ENCODE results near the gene IL22RA1.

IL22RA1 gene

DNA sequence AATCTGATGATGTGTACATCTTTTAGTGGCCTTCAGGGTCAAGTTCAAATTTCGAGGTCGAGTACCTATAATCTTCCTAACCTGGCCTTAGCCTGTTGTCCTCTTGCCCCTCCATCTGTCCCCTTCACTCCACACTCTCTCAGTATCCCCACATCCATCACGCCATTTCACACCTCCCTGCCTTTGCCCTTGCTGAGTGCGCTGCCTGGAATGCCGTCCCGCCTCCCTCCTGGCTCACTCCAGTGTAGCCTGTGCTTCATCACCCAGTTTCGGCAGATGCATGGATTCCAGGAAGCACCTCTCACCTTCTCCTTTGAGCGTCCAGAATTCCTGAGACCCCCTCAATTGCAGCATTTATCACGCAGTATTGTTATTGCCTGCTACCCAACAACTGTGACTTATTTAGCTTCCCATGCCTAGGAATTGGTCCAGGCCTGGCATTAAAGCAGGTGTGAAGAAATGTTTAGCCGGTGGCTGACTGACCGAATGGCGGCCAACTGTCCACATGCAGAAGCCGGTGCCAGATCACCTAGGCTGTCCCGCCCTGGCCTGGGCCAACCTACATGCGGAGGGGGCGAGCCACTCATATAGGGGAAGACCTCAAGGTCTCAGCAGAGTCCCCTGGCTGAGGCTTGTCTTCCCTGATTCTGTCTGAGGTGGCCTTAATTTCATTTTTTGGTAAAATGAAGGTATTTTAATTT, 65.5 kb downstream of the IL22RA1 start:
- H3K4me3 ChIP-seq (replicated peaks; ENCODE audit: low read depth, low read length) = no peak overlapping the region
- TF ChIP-seq, protein P1, sequence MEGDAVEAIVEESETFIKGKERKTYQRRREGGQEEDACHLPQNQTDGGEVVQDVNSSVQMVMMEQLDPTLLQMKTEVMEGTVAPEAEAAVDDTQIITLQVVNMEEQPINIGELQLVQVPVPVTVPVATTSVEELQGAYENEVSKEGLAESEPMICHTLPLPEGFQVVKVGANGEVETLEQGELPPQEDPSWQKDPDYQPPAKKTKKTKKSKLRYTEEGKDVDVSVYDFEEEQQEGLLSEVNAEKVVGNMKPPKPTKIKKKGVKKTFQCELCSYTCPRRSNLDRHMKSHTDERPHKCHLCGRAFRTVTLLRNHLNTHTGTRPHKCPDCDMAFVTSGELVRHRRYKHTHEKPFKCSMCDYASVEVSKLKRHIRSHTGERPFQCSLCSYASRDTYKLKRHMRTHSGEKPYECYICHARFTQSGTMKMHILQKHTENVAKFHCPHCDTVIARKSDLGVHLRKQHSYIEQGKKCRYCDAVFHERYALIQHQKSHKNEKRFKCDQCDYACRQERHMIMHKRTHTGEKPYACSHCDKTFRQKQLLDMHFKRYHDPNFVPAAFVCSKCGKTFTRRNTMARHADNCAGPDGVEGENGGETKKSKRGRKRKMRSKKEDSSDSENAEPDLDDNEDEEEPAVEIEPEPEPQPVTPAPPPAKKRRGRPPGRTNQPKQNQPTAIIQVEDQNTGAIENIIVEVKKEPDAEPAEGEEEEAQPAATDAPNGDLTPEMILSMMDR (IDR thresholded peaks at IDR 0.05; ENCODE audit: low read length, missing control alignments) = no peak
- DNase-seq (ENCODE audit: low read depth) = no peak

DNA sequence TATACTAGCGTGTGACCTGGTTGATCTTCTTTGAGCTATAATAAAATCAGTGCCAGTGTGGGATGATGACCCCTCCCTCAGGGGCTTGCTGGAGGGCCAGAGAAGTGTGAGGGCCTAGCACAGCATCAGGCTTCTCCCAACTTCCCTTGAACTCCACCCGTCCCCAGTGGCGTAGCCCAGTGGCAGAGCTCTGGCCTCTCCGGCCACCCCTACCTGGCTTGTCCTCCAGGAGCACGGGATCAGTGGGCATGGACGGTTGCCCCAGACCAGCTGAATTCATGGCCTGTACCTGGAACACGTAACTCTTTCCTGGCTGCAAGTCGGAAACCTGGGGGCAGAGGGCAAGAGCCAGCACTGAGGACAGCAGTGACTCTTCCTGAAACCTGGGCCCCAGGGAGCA, 67.0 kb downstream of the IL22RA1 start:
- TF ChIP-seq, protein P1 (IDR thresholded peaks at IDR 0.05; ENCODE audit: low read length, missing control alignments) = no peak
- H3K4me3 ChIP-seq (replicated peaks; ENCODE audit: low read depth, low read length) = no peak overlapping the region

DNA sequence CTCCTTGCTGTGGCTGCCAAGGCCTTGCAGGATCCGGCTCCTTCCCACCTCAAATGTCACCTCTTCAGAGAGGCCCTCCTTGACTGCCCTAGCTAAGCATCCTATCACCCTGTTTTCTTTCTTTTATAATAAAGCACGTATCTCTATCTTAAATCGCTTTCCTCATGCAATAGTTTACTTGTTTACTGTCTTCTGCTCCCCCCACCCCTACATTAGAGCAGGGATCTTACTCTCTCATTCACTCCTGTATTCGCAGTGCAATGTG, 67.4 kb downstream of the IL22RA1 start:
- DNase-seq (ENCODE audit: low read depth) = no peak
- TF ChIP-seq, protein P1 (IDR thresholded peaks at IDR 0.05; ENCODE audit: low read length, missing control alignments) = no peak
- H3K4me3 ChIP-seq (replicated peaks; ENCODE audit: low read depth, low read length) = no peak overlapping the region

More for the DNA sequence above, 67.0 kb downstream of the IL22RA1 start:
- DNase-seq (ENCODE audit: low read depth) = no peak

DNA sequence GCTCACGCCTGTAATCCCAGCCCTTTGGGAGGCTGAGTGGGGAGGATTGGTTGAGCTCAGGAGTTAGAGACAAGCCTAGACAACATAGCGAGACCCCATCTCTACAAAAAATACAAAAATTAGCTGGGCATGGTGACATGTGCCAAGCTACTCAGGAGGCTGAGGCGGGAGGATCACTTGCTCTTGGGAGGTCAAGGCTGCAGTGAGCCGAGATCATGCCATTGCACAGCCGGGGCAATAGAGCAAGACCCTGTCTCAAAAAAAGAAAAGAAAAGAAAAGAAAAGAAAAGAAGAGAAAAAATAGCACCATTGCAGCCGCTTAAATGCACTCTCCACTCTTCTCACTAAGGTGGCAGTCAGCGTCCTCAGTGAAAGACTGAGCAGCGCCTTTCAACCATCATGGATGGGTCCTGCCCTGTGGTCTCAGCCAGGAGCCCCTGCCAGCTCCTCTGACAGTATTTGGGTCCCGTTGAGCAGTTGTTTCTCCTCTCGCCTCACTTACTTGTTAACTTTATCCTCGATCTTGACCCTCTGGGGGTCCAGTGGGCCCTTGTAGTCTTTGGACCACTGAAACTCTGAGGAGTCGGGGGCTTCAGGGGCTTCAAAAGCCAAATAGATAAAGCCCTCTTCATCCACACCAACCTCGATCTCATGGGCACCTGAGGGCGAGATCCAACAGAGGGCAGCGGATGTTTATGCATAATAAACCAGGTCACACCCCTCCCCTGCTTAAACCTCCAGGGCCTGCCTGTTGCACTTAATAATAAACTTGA, 67.9 kb downstream of the IL22RA1 start:
- H3K4me3 ChIP-seq (replicated peaks; ENCODE audit: low read depth, low read length) = no peak overlapping the region
- TF ChIP-seq, protein P1 (IDR thresholded peaks at IDR 0.05; ENCODE audit: low read length, missing control alignments) = no peak
- DNase-seq (ENCODE audit: low read depth) = no peak

DNA sequence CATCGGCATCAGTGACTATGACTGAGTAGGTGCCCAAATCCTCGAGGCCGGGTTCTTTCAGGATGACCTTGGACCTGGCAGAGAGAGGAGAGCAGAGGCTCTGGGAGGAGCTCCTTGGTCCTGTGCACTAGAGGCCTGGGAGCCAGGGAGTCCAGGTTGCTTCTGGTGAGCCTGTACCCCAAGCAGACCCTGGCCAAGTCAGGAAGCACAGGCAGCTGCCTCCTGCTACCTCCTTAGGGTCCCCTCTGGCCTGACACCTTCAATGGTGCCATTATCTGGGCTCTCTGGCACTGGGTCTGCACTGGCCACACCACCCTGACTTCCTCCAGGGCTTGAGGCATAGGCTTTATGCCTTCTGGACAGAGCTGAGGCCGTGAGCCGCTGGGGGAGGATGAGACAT, 68.7 kb downstream of the IL22RA1 start:
- DNase-seq (ENCODE audit: low read depth) = no peak
- TF ChIP-seq, protein P1 (IDR thresholded peaks at IDR 0.05; ENCODE audit: low read length, missing control alignments) = no peak
- no peak overlapping the region for H3K4me3 ChIP-seq (replicated peaks; ENCODE audit: low read depth, low read length)

DNA sequence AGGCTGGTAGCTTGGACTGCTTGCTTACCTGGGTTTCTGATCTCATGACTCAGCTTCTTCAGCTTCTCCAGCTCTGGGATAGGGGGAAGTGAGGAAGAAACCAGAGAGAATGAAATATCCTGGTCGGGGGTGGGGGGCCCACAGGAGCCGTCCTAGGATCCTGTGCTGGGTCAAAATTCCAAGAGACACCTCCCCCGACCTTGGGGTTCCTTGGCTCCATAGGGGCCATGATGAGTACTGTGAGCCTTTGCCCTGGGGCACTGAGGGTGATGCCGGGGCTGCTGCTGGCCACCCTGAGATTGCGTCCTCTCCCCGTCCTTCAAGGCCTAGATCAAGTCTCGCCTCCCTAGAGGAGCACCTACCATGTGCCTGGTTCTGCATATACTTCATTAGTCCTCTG, 71.0 kb downstream of the IL22RA1 start:
- no peak for DNase-seq (ENCODE audit: low read depth)
- TF ChIP-seq, protein P1 (IDR thresholded peaks at IDR 0.05; ENCODE audit: low read length, missing control alignments) = no peak
- H3K4me3 ChIP-seq (replicated peaks; ENCODE audit: low read depth, low read length) = no peak overlapping the region

Measured in fibroblast of pulmonary artery (primary cell).